HepG2 (cell line): ENCODE data around the gene IZUMO2. TPM values are rescaled to one million over a fixed set of nuclear protein-coding genes. Genes with fewer than 3 reads are reported as not detected.

Experiments
- ADNP ChIP-seq: sonication (generic); formaldehyde crosslinking; IDR thresholded peaks from 2 replicates; pipeline ENCODE4 v1.4.0; 2020; ENCODE audit warnings: missing genetic modification reagents
- ATF2 ChIP-seq: sonication (generic); formaldehyde crosslinking; IDR thresholded peaks from 2 replicates; pipeline ENCODE4 v1.4.0; 2020; ENCODE audit warnings: missing genetic modification reagents
- BCL6 ChIP-seq: IDR thresholded peaks from 2 replicates; pipeline ENCODE4 v1.6.1; 2016; ENCODE audit warnings: missing genetic modification reagents, missing compliant biosample characterization
- CHD4 ChIP-seq: fragments of 200-600 bp; sonication (generic); IDR thresholded peaks from 2 replicates; pipeline ENCODE4 v1.7.0; 2017; ENCODE audit warnings: mild to moderate bottlenecking, low read length, borderline replicate concordance
- FOXM1 ChIP-seq: sonication (generic); formaldehyde crosslinking; IDR thresholded peaks from 2 replicates; pipeline ENCODE4 v1.5.0; 2020; ENCODE audit warnings: missing genetic modification reagents
- HNRNPH1 ChIP-seq: fragments of 200-400 bp; formaldehyde crosslinking; optimal IDR thresholded peaks from 2 replicates; pipeline ENCODE3; 2017; ENCODE audit warnings: mild to moderate bottlenecking, low read depth, low read length
- KDM2A ChIP-seq: sonication (generic); formaldehyde crosslinking; IDR thresholded peaks from 2 replicates; pipeline ENCODE4 v1.4.0; 2020; ENCODE audit warnings: low read depth, missing genetic modification reagents, borderline replicate concordance
- KLF11 ChIP-seq: IDR thresholded peaks from 2 replicates; pipeline ENCODE4 v1.6.1; 2016; ENCODE audit warnings: missing compliant biosample characterization
- MBNL3 ChIP-seq: fragments of 250-450 bp; sonication (Bioruptor Pico); conservative IDR thresholded peaks from 2 replicates; pipeline ENCODE4 v1.8.0; 2022; ENCODE audit warnings: mild to moderate bottlenecking, inconsistent platforms
- SCMH1 ChIP-seq: sonication (generic); formaldehyde crosslinking; IDR thresholded peaks from 2 replicates; pipeline ENCODE4 v1.9.0; 2021; ENCODE audit warnings: missing genetic modification reagents, mild to moderate bottlenecking, borderline replicate concordance
- TAF1 ChIP-seq: sonication (generic); formaldehyde crosslinking; IDR thresholded peaks from 2 replicates; pipeline ENCODE4 v1.4.0; 2020; ENCODE audit warnings: missing genetic modification reagents
- ZNF275 ChIP-seq: sonication (generic); formaldehyde crosslinking; IDR thresholded peaks from 2 replicates; pipeline ENCODE4 v1.8.0; 2022; ENCODE audit warnings: missing genetic modification reagents, mild to moderate bottlenecking, inconsistent platforms, borderline replicate concordance
- ZNF292 ChIP-seq: sonication (generic); formaldehyde crosslinking; IDR thresholded peaks from 2 replicates; pipeline ENCODE4 v1.8.1; 2022; ENCODE audit warnings: mild to moderate bottlenecking, low read depth, missing genetic modification reagents, borderline replicate concordance
- ZNF451 ChIP-seq: sonication (generic); formaldehyde crosslinking; IDR thresholded peaks from 2 replicates; pipeline ENCODE4 v1.5.0; 2020; ENCODE audit warnings: mild to moderate bottlenecking, missing genetic modification reagents
- ZNF605 ChIP-seq: sonication (generic); formaldehyde crosslinking; IDR thresholded peaks from 2 replicates; pipeline ENCODE4 v1.8.0; 2022; ENCODE audit warnings: mild to moderate bottlenecking, missing genetic modification reagents
- ZNF644 ChIP-seq: IDR thresholded peaks from 2 replicates; pipeline ENCODE4 v1.6.1; 2016; ENCODE audit warnings: low read depth
- ZNF674 ChIP-seq: sonication (generic); formaldehyde crosslinking; IDR thresholded peaks from 2 replicates; pipeline ENCODE4 v1.5.0; 2020; ENCODE audit warnings: low read depth, mild to moderate bottlenecking, missing genetic modification reagents
- ZNF790 ChIP-seq: sonication (generic); formaldehyde crosslinking; IDR thresholded peaks from 2 replicates; pipeline ENCODE4 v1.8.0; 2022; ENCODE audit warnings: missing genetic modification reagents, mild to moderate bottlenecking, borderline replicate concordance
- ZNF850 ChIP-seq: sonication (generic); formaldehyde crosslinking; conservative IDR thresholded peaks from 2 replicates; pipeline ENCODE4 v1.9.0; 2021; ENCODE audit warnings: mild to moderate bottlenecking, missing genetic modification reagents
- ZZZ3 ChIP-seq: sonication (generic); formaldehyde crosslinking; IDR thresholded peaks from 2 replicates; pipeline ENCODE4 v1.4.0; 2020; ENCODE audit warnings: missing genetic modification reagents, mild to moderate bottlenecking, borderline replicate concordance
- polyA plus RNA-seq, 8 experiments: library from polyadenylated mRNA; depleted of rRNA in 3 of 8; stranded (reverse) in 7 of 8; unstranded in 1 of 8; fragments of >200 nt; fragmentation: Illumina TruSeq in 4 of 8; extraction: Trizol in 4 of 8; gene quantifications; 2 replicates each; pipeline versions ENCODE4 v1.2.1 to v1.2.3, GENCODE V29; 2011 to 2016; ENCODE audit warnings: low read depth in 4 of 8, missing spikeins in 1 of 8, mixed read lengths in 1 of 8; ENCODE audit not compliant: insufficient read depth in 1 of 8
- total RNA-seq, 5 experiments: library from RNA; depleted of rRNA; stranded (reverse); fragments of >200 nt; fragmentation: Illumina TruSeq; extraction: Trizol; gene quantifications; 2 replicates each; pipeline ENCODE4 v1.2.3, GENCODE V29; 2016; ENCODE audit warnings: low read depth in 1 of 5
- TF ChIP-seq, protein P1 (sequence below): sonication (generic); formaldehyde crosslinking; IDR thresholded peaks from 2 replicates; pipeline ENCODE4 v1.4.0; 2020; ENCODE audit warnings: mild to moderate bottlenecking, missing genetic modification reagents
- TF ChIP-seq, protein P2 (sequence below): sonication (generic); formaldehyde crosslinking; IDR thresholded peaks from 2 replicates; pipeline ENCODE4 v1.8.1; 2023; ENCODE audit warnings: missing genetic modification reagents, inconsistent platforms, borderline replicate concordance

The IZUMO2 gene
- total and polyA plus RNA-seq, 2 of the 13 experiments (the other 11 are each of a cell fraction or from before 2014, with no cell fraction given), result not detected

DNA sequence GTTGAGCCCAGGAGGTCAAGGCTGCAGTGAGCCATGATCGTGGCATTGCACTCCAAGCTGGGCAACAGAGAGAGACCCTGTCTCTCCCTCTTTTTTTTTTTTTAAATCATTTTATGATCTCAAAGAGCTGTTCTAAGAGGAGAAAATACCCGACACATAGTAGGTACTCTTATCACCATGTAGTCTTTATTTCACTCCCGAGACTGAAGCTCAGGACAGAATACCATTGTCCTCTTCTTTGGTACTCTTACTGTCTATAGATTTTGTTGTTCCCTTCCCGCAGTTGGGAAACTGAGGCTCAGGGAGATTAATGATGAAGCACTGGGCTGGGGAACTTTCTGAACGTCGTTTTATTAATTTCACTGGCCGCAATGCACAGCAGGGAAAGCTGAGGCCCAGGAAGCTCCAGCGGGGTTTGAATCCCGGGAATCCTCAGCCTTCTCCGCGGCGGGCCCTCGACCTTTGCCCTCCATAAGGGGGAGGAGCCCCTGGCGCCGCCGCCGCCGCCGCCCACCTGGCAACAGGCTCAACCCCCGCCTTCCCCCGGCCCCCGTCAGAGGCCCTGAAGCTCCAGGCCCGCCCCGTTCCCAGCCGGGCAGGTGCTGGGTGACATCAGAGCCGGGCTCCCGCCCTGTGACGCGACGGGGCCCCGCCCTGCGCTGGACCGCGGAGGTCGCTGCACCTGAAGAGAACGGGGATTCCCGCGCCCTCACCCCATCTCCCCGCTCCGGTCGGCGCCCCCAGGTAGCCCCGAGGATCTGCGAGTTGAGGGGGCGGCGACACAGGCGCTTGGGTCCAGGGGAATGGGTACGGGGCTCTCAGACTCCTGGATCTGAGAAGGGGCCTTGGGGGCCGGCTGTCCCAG, 42.0 kb upstream of the IZUMO2 start (continued):
- TF ChIP-seq ZNF292 (CRISPR knock-in tag) (no peak), HNRNPH1 (no peak), KDM2A (peak; percentile 48; the same call in 1 of the 2 replicates), ZNF605 (no peak), BCL6 (CRISPR knock-in tag) (no peak), ZNF674 (CRISPR knock-in tag) (no peak), ZNF275 (CRISPR knock-in tag) (no peak), CHD4 (no peak), ZNF790 (CRISPR knock-in tag) (no peak), MBNL3 (CRISPR knock-in tag) (no peak), ZNF850 (CRISPR knock-in tag) (no peak), FOXM1 (no peak), ZNF644 (CRISPR knock-in tag) (no peak), TAF1 (CRISPR knock-in tag) (no peak), SCMH1 (CRISPR knock-in tag) (no peak), ZNF451 (no peak), ADNP (CRISPR knock-in tag) (no peak), KLF11 (CRISPR knock-in tag) (no peak), ZZZ3 (CRISPR knock-in tag) (no peak), ATF2 (CRISPR knock-in tag) (no peak)
- TF ChIP-seq, protein P1, sequence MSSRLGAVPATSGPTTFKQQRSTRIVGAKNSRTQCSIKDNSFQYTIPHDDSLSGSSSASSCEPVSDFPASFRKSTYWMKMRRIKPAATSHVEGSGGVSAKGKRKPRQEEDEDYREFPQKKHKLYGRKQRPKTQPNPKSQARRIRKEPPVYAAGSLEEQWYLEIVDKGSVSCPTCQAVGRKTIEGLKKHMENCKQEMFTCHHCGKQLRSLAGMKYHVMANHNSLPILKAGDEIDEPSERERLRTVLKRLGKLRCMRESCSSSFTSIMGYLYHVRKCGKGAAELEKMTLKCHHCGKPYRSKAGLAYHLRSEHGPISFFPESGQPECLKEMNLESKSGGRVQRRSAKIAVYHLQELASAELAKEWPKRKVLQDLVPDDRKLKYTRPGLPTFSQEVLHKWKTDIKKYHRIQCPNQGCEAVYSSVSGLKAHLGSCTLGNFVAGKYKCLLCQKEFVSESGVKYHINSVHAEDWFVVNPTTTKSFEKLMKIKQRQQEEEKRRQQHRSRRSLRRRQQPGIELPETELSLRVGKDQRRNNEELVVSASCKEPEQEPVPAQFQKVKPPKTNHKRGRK (CRISPR knock-in tag), result no peak
- TF ChIP-seq, protein P2, sequence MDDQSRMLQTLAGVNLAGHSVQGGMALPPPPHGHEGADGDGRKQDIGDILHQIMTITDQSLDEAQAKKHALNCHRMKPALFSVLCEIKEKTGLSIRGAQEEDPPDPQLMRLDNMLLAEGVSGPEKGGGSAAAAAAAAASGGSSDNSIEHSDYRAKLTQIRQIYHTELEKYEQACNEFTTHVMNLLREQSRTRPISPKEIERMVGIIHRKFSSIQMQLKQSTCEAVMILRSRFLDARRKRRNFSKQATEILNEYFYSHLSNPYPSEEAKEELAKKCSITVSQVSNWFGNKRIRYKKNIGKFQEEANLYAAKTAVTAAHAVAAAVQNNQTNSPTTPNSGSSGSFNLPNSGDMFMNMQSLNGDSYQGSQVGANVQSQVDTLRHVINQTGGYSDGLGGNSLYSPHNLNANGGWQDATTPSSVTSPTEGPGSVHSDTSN (CRISPR knock-in tag), result no peak
